ENCODE results near the gene UVSSA.

Gene UVSSA

DNA sequence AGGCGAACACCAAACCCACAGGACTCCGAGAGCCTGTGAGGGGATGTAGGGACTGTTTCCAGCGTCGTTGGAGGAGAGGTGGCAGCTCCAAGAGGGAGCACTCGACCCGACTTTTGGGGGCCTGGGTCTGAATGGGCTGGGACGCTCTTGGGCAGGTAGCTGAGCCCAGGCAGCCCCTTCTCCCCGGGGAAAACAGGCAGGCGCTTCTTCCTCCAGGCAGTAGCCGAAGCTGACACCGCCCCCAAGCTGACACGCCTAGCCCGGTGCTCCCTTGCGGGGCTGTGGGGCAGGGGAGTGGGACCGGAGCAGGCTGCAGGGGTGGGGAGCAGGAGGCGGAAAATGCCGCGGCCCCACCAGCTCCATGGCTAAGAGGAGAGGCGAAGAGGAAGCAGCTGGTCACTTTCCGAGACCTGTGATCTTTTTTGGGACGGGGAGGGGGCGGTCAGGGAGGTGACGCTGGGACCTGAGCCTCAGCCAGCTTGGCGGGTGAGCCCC is 55.1 kb downstream of the UVSSA start:
- no peak for TF ChIP-seq EZH2phosphoT487 (IDR thresholded peaks at IDR 0.05; ENCODE audit: low read depth)
- TF ChIP-seq, protein P1, sequence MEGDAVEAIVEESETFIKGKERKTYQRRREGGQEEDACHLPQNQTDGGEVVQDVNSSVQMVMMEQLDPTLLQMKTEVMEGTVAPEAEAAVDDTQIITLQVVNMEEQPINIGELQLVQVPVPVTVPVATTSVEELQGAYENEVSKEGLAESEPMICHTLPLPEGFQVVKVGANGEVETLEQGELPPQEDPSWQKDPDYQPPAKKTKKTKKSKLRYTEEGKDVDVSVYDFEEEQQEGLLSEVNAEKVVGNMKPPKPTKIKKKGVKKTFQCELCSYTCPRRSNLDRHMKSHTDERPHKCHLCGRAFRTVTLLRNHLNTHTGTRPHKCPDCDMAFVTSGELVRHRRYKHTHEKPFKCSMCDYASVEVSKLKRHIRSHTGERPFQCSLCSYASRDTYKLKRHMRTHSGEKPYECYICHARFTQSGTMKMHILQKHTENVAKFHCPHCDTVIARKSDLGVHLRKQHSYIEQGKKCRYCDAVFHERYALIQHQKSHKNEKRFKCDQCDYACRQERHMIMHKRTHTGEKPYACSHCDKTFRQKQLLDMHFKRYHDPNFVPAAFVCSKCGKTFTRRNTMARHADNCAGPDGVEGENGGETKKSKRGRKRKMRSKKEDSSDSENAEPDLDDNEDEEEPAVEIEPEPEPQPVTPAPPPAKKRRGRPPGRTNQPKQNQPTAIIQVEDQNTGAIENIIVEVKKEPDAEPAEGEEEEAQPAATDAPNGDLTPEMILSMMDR (IDR thresholded peaks at IDR 0.05; ENCODE audit: low read depth, low read length): no peak
- Histone ChIP-seq H3K79me2 (ENCODE audit: low read length) (no peaks in the 10 kb centered on the region), H2AFZ (ENCODE audit: low read depth, low read length) (no peak overlapping the region), H3K4me3 (ENCODE audit: low read length) (no peak overlapping the region), H3K27ac (ENCODE audit: low read length) (no peak overlapping the region), H3K4me1 (ENCODE audit: low read length) (no peaks in the 10 kb centered on the region), H4K20me1 (ENCODE audit: insufficient read depth, low read length) (no peaks in the 10 kb centered on the region), H3K27me3 (ENCODE audit: low read depth, low read length) (no peaks in the 10 kb centered on the region), H3K9ac (ENCODE audit: low read length) (no peak overlapping the region), H3K9me3 (ENCODE audit: insufficient read depth, low read length) (peaks cover 5% of the 10 kb centered on the region; the same call in 1 of the 2 replicates), H3K36me3 (replicated peaks; ENCODE audit: low read depth, low read length) (no peaks in the 10 kb centered on the region), H3K4me2 (ENCODE audit: low read length) (no peak overlapping the region)

DNA sequence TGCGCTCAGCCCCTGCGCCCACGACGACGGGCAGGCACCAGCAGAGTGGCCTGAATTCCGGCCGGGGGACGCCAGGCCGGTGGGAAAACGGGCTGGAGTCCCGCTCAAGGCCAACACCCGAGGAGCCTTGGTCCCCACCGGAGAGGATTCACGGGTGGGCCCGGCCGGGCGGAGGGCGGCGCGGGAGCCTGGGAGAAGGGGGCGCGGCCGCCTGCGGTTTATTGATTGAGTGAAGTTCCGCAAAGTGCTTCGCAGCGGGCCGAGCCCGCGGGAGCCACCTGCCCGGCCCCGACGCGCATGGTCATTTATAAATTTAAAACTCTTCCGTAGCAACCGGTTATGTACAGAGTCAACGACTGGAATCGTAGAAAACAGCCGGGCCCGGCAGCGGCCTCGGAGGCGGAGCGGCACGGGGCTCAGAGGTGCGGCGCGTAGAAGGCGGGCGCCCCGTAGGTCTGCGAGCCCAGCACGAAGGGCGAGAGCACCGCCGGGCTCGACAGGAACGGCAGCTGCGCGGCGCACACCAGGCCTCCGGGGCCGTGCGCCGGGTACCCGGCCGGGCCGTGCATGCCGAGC is 55.6 kb downstream of the UVSSA start:
- H3K27me3 ChIP-seq (ENCODE audit: low read depth, low read length): no peaks in the 10 kb centered on the region
- no peak overlapping the region for H3K27ac ChIP-seq (ENCODE audit: low read length)
- no peak for TF ChIP-seq EZH2phosphoT487 (IDR thresholded peaks at IDR 0.05; ENCODE audit: low read depth)
- TF ChIP-seq, protein P1 (IDR thresholded peaks at IDR 0.05; ENCODE audit: low read depth, low read length): no peak

GRCh38 chr4:1403177-1403583 is 56.2 kb downstream of the UVSSA start:
- no peak overlapping the region for H2AFZ ChIP-seq (ENCODE audit: low read depth, low read length)
- H3K4me3 ChIP-seq (ENCODE audit: low read length): no peak overlapping the region
- TF ChIP-seq, protein P1 (IDR thresholded peaks at IDR 0.05; ENCODE audit: low read depth, low read length): no peak
- no peak for TF ChIP-seq EZH2phosphoT487 (IDR thresholded peaks at IDR 0.05; ENCODE audit: low read depth)
- H3K4me2 ChIP-seq (ENCODE audit: low read length): no peak overlapping the region
- no peaks in the 10 kb centered on the region for H3K79me2 ChIP-seq (ENCODE audit: low read length)
- no peaks in the 10 kb centered on the region for H4K20me1 ChIP-seq (ENCODE audit: insufficient read depth, low read length)
- H3K4me1 ChIP-seq (ENCODE audit: low read length): no peaks in the 10 kb centered on the region
- H3K27me3 ChIP-seq (ENCODE audit: low read depth, low read length): no peaks in the 10 kb centered on the region
- peaks cover 5% of the 10 kb centered on the region; the same call in 1 of the 2 replicates for H3K9me3 ChIP-seq (ENCODE audit: insufficient read depth, low read length)
- H3K9ac ChIP-seq (ENCODE audit: low read length): no peak overlapping the region
- H3K36me3 ChIP-seq (replicated peaks; ENCODE audit: low read depth, low read length): no peaks in the 10 kb centered on the region
- H3K27ac ChIP-seq (ENCODE audit: low read length): no peak overlapping the region

More for the DNA sequence above, 55.6 kb downstream of the UVSSA start:
- no peaks in the 10 kb centered on the region for H3K4me1 ChIP-seq (ENCODE audit: low read length)
- peaks cover 5% of the 10 kb centered on the region; the same call in 1 of the 2 replicates for H3K9me3 ChIP-seq (ENCODE audit: insufficient read depth, low read length)
- H3K79me2 ChIP-seq (ENCODE audit: low read length): no peaks in the 10 kb centered on the region
- H2AFZ ChIP-seq (ENCODE audit: low read depth, low read length): no peak overlapping the region
- H3K36me3 ChIP-seq (replicated peaks; ENCODE audit: low read depth, low read length): no peaks in the 10 kb centered on the region
- H3K4me3 ChIP-seq (ENCODE audit: low read length): no peak overlapping the region
- H3K9ac ChIP-seq (ENCODE audit: low read length): no peak overlapping the region
- H4K20me1 ChIP-seq (ENCODE audit: insufficient read depth, low read length): no peaks in the 10 kb centered on the region
- H3K4me2 ChIP-seq (ENCODE audit: low read length): no peak overlapping the region

DNA sequence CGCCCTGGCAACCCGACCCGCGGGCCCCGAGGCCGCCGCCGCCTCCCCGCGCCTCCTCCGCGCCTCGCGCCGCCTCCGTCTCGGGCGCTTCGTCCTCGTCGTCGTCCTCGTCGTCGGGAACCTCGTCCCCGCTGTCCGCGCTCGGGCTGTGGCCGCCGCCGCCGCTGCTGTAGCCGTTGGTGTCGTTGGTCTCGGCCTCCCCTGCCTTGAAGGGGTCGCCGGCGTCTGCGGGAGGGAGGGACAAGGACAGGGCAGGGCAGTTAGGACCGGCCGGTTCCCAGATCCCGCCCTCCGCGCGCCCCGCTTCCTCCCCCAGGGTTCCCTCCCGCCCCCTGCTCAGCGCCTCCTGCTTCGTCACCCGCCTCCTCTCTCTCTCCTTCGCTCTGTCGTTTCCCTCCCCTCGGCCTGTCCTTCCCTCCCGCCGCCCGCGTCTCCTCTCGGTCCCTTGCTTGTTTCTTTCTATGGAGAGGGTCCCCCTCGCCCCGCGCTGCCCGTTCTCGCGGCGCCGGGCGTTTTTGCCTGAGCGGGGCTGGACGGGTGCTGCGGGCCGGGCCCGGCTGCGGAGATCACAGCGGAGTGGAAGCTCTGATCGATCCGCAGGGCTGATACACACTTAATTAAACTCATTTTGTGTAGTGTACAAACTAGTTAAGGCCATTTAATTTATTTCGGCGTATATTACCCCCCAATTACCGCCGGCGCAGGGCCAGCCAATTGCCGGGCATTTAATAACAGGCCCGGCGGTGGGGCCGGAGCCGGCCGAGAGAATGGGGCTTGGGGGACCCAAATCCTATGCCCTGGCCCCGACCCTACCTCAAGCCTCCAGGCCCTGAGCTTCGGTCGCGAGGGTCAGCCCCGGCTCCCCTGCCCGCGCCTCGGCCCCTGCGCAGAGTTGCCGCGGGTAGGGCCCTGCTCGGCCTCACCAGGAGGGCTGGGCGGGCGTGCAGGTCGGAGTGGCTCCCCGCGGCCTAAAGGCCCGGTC is 56.9 kb downstream of the UVSSA start:
- no peaks in the 10 kb centered on the region for H3K79me2 ChIP-seq (ENCODE audit: low read length)
- H4K20me1 ChIP-seq (ENCODE audit: insufficient read depth, low read length): no peaks in the 10 kb centered on the region
- H3K4me3 ChIP-seq (ENCODE audit: low read length): no peak overlapping the region
- TF ChIP-seq EZH2phosphoT487 (IDR thresholded peaks at IDR 0.05; ENCODE audit: low read depth): no peak
- TF ChIP-seq, protein P1 (IDR thresholded peaks at IDR 0.05; ENCODE audit: low read depth, low read length): no peak
- no peak overlapping the region for H3K9ac ChIP-seq (ENCODE audit: low read length)
- H3K9me3 ChIP-seq (ENCODE audit: insufficient read depth, low read length): peaks cover 5% of the 10 kb centered on the region; the same call in 1 of the 2 replicates
- H3K27ac ChIP-seq (ENCODE audit: low read length): no peak overlapping the region
- H3K36me3 ChIP-seq (replicated peaks; ENCODE audit: low read depth, low read length): no peaks in the 10 kb centered on the region
- H2AFZ ChIP-seq (ENCODE audit: low read depth, low read length): no peak overlapping the region
- no peaks in the 10 kb centered on the region for H3K27me3 ChIP-seq (ENCODE audit: low read depth, low read length)
- H3K4me1 ChIP-seq (ENCODE audit: low read length): no peaks in the 10 kb centered on the region
- H3K4me2 ChIP-seq (ENCODE audit: low read length): no peak overlapping the region
